GM12891 (cell line): Measurements from ENCODE around the gene NR6A1.

Source experiments
- DNase-seq: peaks from one replicate; pipeline ENCODE4 v3.0.0; 2011; ENCODE audit warnings: low spot score; ENCODE audit not compliant: insufficient read length
- FAIRE-seq: peaks from 2 replicates; lab custom pipeline; 2011; peaks lifted over from hg19 to GRCh38; lab: Jason Lieb, UNC
- PAX5 ChIP-seq: IDR thresholded peaks from 2 replicates; pipeline ENCODE4 v1.6.1; 2011; ENCODE audit warnings: low read length, moderate library complexity, mild to moderate bottlenecking; ENCODE audit not compliant: insufficient read depth, severe bottlenecking
- POLR2A ChIP-seq: IDR thresholded peaks from 2 replicates; pipeline ENCODE4 v1.6.1; 2011; ENCODE audit warnings: low read depth, low read length, control low read depth
- POLR2AphosphoS5 ChIP-seq: IDR thresholded peaks from 2 replicates; pipeline ENCODE4 v1.6.1; 2011; ENCODE audit warnings: low read depth, low read length, control low read depth
- POU2F2 ChIP-seq: IDR thresholded peaks from 2 replicates; pipeline ENCODE4 v1.6.1; 2011; ENCODE audit warnings: low read depth, mild to moderate bottlenecking, control low read depth, low read length, moderate library complexity
- SPI1 ChIP-seq: IDR thresholded peaks from 2 replicates; pipeline ENCODE4 v1.6.1; 2011; ENCODE audit warnings: low read depth, low read length, control low read depth
- TAF1 ChIP-seq: IDR thresholded peaks from 2 replicates; pipeline ENCODE4 v1.6.1; 2011; ENCODE audit warnings: low read depth, low read length, control low read depth

The NR6A1 gene

DNA sequence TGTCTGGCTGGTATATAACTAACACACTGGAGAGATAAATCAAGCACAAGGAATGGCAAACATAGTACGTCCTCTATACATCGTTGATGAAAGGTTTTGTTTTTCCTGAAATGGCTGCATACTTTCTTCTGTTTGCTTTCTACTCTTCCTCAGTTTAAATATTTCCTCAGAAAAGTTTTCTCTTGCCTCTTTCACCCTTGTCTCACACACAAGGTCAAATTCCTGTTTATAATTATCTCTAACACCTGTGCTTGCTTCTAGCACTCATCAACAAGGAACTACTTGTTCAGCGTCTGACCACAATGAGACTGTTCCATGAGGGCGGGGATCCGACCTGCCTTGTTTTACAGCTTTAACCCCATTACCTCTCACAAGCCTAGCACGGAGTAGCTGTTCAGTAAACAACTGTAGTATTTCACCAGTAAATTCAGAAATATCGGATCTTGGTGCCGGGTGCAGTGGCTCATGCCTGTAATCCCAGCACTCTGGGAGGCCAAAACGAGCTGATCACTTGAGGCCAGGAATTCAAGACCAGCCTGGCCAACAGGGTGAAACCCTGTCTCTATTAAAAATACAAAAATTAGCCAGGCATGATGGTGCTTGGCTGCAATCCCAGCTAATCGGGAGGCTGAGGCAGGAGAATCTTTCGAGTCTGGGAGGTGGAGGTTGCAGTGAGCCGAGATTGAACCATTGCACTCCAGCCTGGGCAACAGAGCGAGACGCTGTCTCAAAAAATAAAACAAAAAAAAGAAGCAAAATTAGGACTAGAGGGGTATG, 37.0 kb downstream of the NR6A1 start:
- TF ChIP-seq SPI1 (no peak), POLR2AphosphoS5 (no peak), POLR2A (no peak), POU2F2 (no peak), PAX5 (no peak), TAF1 (no peak)
- no peak for FAIRE-seq
- DNase-seq, result no peak

DNA sequence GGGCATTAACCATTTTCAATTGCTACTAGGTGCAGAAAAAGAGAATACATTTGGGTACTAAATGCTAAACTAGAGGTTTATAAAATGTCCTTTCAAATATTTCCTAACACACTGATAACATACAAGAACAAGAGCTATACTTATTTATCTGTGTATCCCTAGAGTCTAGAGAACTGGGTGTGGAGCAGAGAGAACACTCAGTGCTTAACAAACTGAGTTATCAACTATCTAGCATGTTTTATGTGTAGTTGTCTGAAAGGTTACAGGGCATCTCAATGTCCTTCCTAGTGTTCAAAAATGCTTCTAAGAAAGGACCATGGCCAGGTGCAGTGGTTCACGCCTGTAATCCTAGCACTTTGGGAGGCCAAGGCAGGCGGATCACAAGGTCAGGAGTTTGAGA, 40.3 kb downstream of the NR6A1 start:
- FAIRE-seq, result no peak
- no peak for TF ChIP-seq POLR2AphosphoS5
- no peak for TF ChIP-seq SPI1
- TF ChIP-seq TAF1, result no peak
- no peak for TF ChIP-seq PAX5
- no peak for DNase-seq

DNA sequence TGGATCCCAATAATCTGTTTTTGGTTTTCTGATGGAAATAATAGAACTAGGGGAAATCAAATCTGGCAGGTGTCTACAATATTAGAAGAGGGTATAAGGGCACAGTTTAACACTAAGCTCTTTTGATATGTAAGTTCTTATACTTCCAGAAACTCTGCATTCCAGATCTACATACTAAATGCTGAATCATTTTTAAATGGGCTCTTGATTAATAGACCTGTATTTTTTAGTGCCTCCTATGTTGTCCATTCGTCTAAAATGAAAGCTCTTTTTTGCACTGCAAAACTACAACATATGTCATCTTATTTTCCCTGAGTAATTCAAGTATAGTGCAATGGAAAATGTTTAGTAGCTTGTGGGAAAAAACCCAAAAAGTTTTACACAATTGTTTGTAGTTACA, 44.2 kb downstream of the NR6A1 start:
- TF ChIP-seq POU2F2 (no peak), TAF1 (no peak), SPI1 (no peak), POLR2AphosphoS5 (no peak), POLR2A (no peak)
- DNase-seq, result no peak
- FAIRE-seq, result no peak

DNA sequence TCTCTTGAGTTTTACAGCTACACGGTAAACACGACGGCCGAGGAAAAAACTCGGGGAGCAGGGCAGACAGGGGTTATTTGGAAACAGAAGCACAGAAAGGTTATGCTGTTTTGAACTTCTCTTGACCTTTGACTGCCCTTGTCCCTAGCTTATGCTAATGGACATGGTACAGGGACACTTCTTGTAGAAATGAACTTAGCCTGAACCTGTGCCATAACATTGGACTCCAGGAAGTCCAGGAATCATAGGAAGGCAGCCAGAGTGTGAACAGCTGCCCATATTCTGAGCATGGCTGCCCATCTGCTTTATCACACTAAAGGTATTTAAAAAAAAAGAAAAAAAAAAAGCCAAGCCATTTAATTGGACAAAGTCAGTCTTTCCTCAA, 46.1 kb downstream of the NR6A1 start:
- FAIRE-seq, result no peak
- DNase-seq, result no peak
- no peak for TF ChIP-seq POLR2AphosphoS5

DNA sequence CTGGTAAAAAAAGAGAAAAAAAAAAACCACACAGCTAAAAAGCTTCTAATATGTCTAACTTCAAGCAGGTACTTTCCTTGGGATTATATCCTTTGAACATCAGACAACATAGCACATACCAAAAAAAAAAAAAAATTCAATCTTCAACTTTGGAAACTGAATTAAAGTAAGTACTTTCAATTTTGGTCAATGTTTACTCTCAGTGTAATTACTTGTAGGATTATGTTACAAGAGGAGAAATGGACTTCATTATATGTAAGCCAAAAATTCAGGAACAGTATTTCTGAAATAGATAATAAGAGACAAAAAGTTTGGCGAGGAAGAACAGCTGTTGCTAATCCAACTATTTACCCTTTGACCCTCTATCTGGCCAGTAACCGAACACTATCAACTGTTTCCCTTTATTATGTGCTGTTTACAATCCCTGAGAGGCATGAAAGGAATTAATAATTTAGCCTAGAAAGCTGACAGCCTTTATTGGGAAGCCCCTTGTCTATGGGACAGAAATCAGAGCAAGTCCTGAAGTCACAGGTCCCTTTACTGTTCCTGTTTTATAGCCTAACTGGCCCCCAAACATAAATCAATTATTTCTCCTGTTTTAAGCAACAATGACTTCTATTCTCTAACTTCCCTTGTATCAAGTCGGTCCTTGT, 46.6 kb downstream of the NR6A1 start:
- FAIRE-seq (no peak), DNase-seq (no peak)

DNA sequence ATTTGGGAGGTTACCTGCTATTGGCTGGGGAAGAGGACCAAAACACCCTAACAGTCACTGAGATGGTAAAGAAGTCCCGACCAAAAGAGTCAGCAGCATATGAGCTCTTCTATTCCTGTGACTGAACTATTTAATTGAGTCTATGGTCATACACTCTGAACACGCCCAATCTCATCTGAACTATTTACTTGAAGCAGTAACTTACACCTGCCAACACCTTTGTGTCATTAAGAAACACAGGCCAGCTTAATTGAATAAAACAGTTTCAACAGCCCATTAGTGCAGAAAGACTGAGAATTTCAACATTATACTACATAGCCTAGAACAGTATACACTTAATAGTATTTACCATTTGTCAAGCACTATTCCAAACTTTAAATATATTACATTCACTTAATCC, 47.8 kb downstream of the NR6A1 start:
- DNase-seq (no peak), FAIRE-seq (no peak)
- TF ChIP-seq SPI1 (no peak), POU2F2 (no peak), PAX5 (no peak), POLR2A (no peak), TAF1 (no peak), POLR2AphosphoS5 (no peak)

More for the DNA sequence above, 46.6 kb downstream of the NR6A1 start:
- TF ChIP-seq PAX5, result no peak
- no peak for TF ChIP-seq POU2F2
- TF ChIP-seq POLR2A, result no peak
- no peak for TF ChIP-seq SPI1
- TF ChIP-seq POLR2AphosphoS5, result no peak
- TF ChIP-seq TAF1, result no peak

DNA sequence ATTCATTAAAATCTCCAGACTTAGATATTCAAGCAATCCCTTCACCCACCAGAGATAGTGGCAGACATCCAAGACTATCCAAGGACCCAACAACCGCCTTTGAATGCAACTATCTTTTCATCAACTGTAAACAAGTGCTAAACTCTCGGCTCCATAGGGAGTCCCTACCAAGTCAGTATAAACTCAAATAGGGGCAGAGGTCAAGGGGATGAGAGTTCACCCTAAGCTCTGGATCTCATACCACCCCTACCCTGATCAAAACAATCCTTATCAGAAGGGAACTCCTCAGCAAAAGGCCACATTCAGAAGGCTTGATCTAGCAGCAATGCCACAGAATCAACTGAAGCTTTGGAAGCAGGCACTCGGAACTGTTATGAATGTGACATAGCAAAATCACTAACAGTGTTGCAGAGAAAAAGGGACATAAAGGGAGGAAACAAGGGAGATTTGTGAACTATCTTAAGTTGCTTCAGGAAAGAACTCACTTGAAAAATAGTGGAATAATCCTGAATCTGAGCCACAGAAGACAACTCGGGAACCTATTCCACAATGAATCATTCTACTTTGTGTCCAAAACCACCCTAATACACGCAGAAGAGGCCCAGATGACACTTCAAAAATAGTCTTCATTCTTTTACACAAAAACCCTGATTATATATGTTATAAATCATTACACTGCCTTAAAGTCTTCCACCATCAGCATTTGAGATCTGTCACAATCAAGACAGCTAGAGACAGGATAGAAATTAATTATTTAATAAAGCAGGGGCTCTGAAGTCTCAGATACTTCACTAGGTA, 49.8 kb downstream of the NR6A1 start:
- DNase-seq, result no peak
- TF ChIP-seq SPI1 (no peak), TAF1 (no peak), POLR2AphosphoS5 (no peak), POU2F2 (no peak), PAX5 (no peak), POLR2A (no peak)
- FAIRE-seq, result no peak

DNA sequence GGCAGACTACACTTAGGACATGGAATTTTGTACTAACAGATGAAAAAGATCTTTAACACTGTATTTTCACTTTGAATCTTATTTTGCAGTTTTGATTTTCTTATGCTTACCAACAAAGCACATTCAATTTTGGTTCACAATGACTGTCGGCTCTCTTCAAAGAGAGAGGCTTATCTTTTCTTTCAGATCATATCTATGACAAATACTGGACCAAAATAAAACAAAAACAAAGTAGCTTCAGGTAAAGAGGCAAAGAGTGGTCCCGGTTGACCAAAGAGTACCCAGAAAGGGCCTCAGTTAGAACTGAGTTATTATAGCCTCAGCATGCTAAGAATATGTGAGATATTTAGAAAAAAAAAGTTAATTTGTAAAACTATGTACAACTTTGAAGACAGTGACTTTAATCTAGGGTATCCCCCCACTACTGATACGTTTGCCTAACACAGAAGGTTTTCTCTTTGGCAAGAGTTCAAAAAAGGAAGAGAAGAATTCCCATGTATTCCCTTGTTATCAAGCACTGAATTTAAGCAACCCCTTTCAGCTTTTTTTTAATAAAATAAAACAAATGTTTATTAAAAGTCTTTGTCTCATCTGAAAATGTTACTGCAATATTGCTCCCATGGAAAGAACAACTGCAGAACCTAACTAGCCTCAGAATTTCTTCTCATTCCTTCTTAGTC, 50.5 kb downstream of the NR6A1 start:
- TF ChIP-seq PAX5 (no peak), POLR2AphosphoS5 (no peak), POU2F2 (no peak), SPI1 (no peak), POLR2A (no peak), TAF1 (no peak)
- no peak for DNase-seq
- FAIRE-seq, result no peak

DNA sequence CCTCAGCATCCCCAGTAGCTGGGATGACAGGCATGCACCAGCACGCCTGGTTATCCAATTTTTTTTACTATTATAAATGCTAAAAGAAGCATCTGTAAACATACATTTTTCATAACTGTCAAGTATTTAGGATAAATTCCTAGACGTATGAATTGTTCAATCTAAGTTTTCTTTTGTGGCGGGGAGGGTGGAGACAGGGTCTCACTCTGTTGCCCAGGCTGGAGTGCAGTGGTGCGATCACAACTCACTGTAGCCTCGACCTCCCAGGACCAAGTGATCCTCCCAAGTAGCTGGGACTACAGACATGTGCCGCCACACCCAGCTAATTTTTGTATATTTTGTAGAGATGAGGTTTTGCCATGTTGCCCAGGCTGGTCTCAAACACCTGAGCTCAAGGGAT, 52.2 kb downstream of the NR6A1 start:
- TF ChIP-seq POU2F2, result no peak
- FAIRE-seq (no peak), DNase-seq (no peak)

DNA sequence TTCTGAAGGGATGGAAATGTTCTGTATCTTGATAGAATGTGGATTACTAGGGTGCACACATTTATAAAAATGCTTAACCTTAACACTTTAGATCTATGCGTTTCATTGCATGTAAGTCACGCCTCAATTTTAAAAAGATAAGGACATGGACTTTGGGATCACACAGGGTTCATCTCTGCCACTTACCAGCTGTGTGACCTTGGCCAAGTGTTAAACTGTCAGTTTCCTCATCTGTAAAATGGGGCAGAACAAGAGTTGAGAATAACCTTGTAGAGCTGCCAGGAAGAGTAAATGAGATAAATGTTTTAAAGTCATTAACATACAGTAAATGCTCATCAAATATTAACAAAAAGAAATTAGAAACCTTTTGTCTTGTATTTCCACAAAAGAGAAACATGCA, 53.5 kb downstream of the NR6A1 start:
- FAIRE-seq (no peak), DNase-seq (no peak)
- TF ChIP-seq SPI1, result no peak
- TF ChIP-seq POU2F2, result no peak
- TF ChIP-seq TAF1, result no peak
- no peak for TF ChIP-seq POLR2A
- TF ChIP-seq POLR2AphosphoS5, result no peak
- no peak for TF ChIP-seq PAX5
